ENCODE results near the gene SBF2. TPM values are rescaled to one million over a fixed set of nuclear protein-coding genes. Genes with fewer than 3 reads are reported as not detected.

SBF2 gene
- polyA plus RNA-seq, 1 donor (not counting 4 experiments of a cell fraction or from before 2014, with no cell fraction given): 24.5 TPM

DNA sequence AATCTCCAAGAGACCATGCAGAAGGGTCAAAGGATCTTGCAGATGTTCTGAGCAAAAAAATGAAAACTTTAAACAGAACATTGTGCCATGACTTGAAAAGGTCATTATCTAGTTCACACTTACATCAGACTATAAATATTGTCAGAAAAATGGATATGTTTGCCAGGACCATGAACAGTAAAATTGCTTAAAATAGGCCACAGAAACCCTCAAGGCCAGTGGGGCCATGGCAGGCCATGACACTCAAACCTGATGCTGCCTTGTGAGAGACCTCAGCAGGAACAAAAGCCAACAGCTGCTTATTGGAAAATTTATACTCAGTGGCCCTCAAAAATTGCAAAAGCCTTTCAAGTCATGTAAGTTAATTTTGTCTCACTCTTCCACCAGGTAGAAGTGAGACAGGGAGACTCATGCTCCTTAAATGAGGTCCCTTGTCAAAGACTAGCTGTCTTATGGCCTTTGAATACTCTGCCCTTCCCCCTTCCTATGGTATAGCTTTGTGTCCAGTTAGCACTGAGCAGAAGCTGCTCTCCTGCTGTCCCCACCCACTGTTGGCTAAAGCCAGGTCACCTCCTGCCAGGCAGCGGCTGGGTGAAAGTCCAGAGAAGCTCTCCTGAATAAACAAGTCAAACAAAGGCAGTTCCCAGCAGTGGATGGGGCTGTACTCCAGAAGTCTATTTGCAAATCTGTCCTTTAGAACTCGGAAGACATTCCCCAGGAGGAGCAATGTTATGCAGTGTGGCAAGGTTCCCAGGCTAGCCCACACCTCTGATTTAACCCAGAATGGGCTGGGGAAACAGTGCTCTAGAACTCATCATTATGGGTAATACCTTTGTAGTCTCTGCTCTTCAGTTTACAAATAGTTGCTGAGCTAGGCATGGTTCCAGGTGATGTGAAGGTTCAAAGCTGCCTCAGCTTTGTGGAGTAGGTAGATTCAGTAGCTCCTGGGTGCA is 32.3 kb upstream of the SBF2 start:
- no peak for FAIRE-seq
- H3K79me2 ChIP-seq (ENCODE audit: control insufficient read depth, insufficient read depth, low read length): no peaks in the 10 kb centered on the region
- H3K27ac ChIP-seq (ENCODE audit: control insufficient read depth, insufficient read depth, low read length): no peak overlapping the region
- no peaks in the 10 kb centered on the region for H4K20me1 ChIP-seq (ENCODE audit: control insufficient read depth, extremely low read depth, insufficient read depth, low read length)
- dilution Hi-C loops (cut with MboI; ENCODE audit: extremely low pct_ligation_motif_present, low sequenced_read_pairs): no loop called here
- H3K9me1 ChIP-seq (ENCODE audit: control insufficient read depth, extremely low read depth, insufficient read depth, low read length): no peaks in the 10 kb centered on the region
- H3K27me3 ChIP-seq (ENCODE audit: control insufficient read depth, extremely low read depth, insufficient read depth, low read length): no peaks in the 10 kb centered on the region
- no peak overlapping the region for H3K4me3 ChIP-seq (ENCODE audit: control insufficient read depth in 2 of 3, extremely low read depth in 1 of 3, insufficient read depth in 2 of 3, low read depth in 1 of 3, low read length in 3 of 3)
- H3K4me1 ChIP-seq (ENCODE audit: control insufficient read depth, extremely low read depth, insufficient read depth, low read length): peaks cover 24% of the 10 kb centered on the region
- no peak overlapping the region for H2AFZ ChIP-seq (ENCODE audit: control insufficient read depth, low read length)
- no peaks in the 10 kb centered on the region for H3K9me3 ChIP-seq (ENCODE audit: control insufficient read depth, low read depth, low read length)
- no peak for DNase-seq (ENCODE audit: low read depth, low spot score)
- no peak overlapping the region for H3K4me2 ChIP-seq (ENCODE audit: control insufficient read depth, extremely low read depth, insufficient read depth, low read depth, low read length)
- no peaks in the 10 kb centered on the region for H3K36me3 ChIP-seq (ENCODE audit: control insufficient read depth in 2 of 2, extremely low read depth in 1 of 2, insufficient read depth in 2 of 2, low read length in 2 of 2)
- TF ChIP-seq EZH2 (IDR thresholded peaks at IDR 0.05; ENCODE audit: low read length): no peak
- TF ChIP-seq, protein P1, sequence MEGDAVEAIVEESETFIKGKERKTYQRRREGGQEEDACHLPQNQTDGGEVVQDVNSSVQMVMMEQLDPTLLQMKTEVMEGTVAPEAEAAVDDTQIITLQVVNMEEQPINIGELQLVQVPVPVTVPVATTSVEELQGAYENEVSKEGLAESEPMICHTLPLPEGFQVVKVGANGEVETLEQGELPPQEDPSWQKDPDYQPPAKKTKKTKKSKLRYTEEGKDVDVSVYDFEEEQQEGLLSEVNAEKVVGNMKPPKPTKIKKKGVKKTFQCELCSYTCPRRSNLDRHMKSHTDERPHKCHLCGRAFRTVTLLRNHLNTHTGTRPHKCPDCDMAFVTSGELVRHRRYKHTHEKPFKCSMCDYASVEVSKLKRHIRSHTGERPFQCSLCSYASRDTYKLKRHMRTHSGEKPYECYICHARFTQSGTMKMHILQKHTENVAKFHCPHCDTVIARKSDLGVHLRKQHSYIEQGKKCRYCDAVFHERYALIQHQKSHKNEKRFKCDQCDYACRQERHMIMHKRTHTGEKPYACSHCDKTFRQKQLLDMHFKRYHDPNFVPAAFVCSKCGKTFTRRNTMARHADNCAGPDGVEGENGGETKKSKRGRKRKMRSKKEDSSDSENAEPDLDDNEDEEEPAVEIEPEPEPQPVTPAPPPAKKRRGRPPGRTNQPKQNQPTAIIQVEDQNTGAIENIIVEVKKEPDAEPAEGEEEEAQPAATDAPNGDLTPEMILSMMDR (optimal IDR thresholded peaks at IDR 0.05 in 1 of 3, IDR thresholded peaks at IDR 0.05 in 1 of 3, conservative IDR thresholded peaks at IDR 0.05 in 1 of 3; ENCODE audit: extremely low read depth in 1 of 3, insufficient read depth in 2 of 3, low read length in 3 of 3): no peak
- no peak overlapping the region for H3K9ac ChIP-seq (ENCODE audit: control insufficient read depth, extremely low read depth, insufficient read depth, low read length)

DNA sequence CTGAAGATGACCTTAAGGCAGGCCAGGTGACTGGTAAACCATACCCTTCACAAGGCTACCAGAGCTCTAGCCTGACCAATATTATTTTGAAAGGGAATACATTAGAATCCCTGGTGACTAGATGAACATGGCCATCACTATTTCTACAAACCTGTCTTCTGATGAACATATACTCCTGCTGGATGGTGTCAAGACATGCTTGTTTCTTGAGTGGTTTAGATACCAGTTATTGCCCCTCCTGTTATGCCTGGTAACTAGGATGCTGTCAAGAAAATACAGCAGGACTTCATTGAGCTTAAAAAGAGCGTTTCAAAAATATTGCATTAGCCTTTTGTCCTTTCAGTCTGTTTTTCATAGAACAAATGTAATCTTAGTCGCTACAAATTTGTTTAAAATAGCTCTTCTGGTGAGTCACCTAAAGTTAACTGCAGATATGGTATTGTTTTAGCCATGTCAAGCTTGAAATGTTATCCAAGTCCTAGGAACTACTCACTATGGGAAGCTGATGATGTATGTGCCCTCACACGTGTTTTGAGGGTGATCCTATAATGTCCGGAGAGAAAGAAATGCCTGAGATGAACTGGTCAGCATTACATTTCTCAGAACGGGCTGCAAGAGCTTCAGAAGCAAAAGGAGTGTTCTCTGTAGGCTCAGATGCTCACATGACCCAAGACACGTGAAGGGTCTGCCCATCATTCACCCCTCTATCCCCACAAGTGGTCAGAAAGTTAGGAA is 31.4 kb upstream of the SBF2 start:
- no peak overlapping the region for H3K27ac ChIP-seq (ENCODE audit: control insufficient read depth, insufficient read depth, low read length)

More for the DNA sequence above, 31.4 kb upstream of the SBF2 start:
- DNase-seq (ENCODE audit: low read depth, low spot score) (no peak), FAIRE-seq (no peak)
- H3K4me3 ChIP-seq (ENCODE audit: control insufficient read depth in 2 of 3, extremely low read depth in 1 of 3, insufficient read depth in 2 of 3, low read depth in 1 of 3, low read length in 3 of 3): no peak overlapping the region
- TF ChIP-seq, protein P1 (optimal IDR thresholded peaks at IDR 0.05 in 1 of 3, IDR thresholded peaks at IDR 0.05 in 1 of 3, conservative IDR thresholded peaks at IDR 0.05 in 1 of 3; ENCODE audit: extremely low read depth in 1 of 3, insufficient read depth in 2 of 3, low read length in 3 of 3): no peak
- TF ChIP-seq EZH2 (IDR thresholded peaks at IDR 0.05; ENCODE audit: low read length): no peak
- dilution Hi-C loops (cut with MboI; ENCODE audit: extremely low pct_ligation_motif_present, low sequenced_read_pairs): no loop called here
- H3K79me2 ChIP-seq (ENCODE audit: control insufficient read depth, insufficient read depth, low read length): no peaks in the 10 kb centered on the region
- H3K9ac ChIP-seq (ENCODE audit: control insufficient read depth, extremely low read depth, insufficient read depth, low read length): no peak overlapping the region
- H3K4me1 ChIP-seq (ENCODE audit: control insufficient read depth, extremely low read depth, insufficient read depth, low read length): peaks cover 23% of the 10 kb centered on the region
- no peaks in the 10 kb centered on the region for H3K9me1 ChIP-seq (ENCODE audit: control insufficient read depth, extremely low read depth, insufficient read depth, low read length)
- no peaks in the 10 kb centered on the region for H3K27me3 ChIP-seq (ENCODE audit: control insufficient read depth, extremely low read depth, insufficient read depth, low read length)
- no peaks in the 10 kb centered on the region for H3K9me3 ChIP-seq (ENCODE audit: control insufficient read depth, low read depth, low read length)
- no peak overlapping the region for H3K4me2 ChIP-seq (ENCODE audit: control insufficient read depth, extremely low read depth, insufficient read depth, low read depth, low read length)
- no peaks in the 10 kb centered on the region for H3K36me3 ChIP-seq (ENCODE audit: control insufficient read depth in 2 of 2, extremely low read depth in 1 of 2, insufficient read depth in 2 of 2, low read length in 2 of 2)
- no peaks in the 10 kb centered on the region for H4K20me1 ChIP-seq (ENCODE audit: control insufficient read depth, extremely low read depth, insufficient read depth, low read length)
- H2AFZ ChIP-seq (ENCODE audit: control insufficient read depth, low read length): no peak overlapping the region

All from keratinocyte (primary cell).